ENCODE measurements around the gene COL4A4. TPM values are rescaled to one million over a fixed set of nuclear protein-coding genes. Genes with fewer than 3 reads are reported as not detected.

Gene COL4A4
- total and polyA plus RNA-seq, 2 donors (not counting 1 experiment from before 2014, with no cell fraction given) = 0.17 to 0.76 TPM

- Histone ChIP-seq H3K4me2 (ENCODE audit: extremely low read depth, insufficient read depth, low read length) (no peak overlapping the region), H3K9me3 (ENCODE audit: control insufficient read depth, insufficient read depth, low read depth, low read length) (no peaks in the 10 kb centered on the region), H3K79me2 (ENCODE audit: control insufficient read depth, insufficient read depth, low read length) (no peaks in the 10 kb centered on the region), H4K20me1 (ENCODE audit: control insufficient read depth, extremely low read depth, insufficient read depth, low read length) (no peaks in the 10 kb centered on the region), H2AFZ (ENCODE audit: low read length) (no peak overlapping the region), H3K27ac (ENCODE audit: insufficient read depth, low read length) (no peak overlapping the region), H3K4me3 (replicated peaks in 1 of 4; ENCODE audit: control extremely low read depth in 1 of 4, insufficient read depth in 1 of 4, low read depth in 3 of 4, low read length in 4 of 4) (no peak overlapping the region), H3K27me3 (ENCODE audit: control insufficient read depth, insufficient read depth, low read length) (no peaks in the 10 kb centered on the region), H3K9ac (ENCODE audit: insufficient read depth, low read length) (no peak overlapping the region), H3K36me3 (ENCODE audit: control insufficient read depth, insufficient read depth, low read length) (no peaks in the 10 kb centered on the region), H3K4me1 (ENCODE audit: control insufficient read depth, extremely low read depth, insufficient read depth, low read length) (no peaks in the 10 kb centered on the region)
- DNase-seq (ENCODE audit: low read depth in 2 of 2) = no peak
- TF ChIP-seq CTCF (conservative IDR thresholded peaks at IDR 0.05 in 1 of 2, IDR thresholded peaks at IDR 0.05 in 1 of 2; ENCODE audit: low read depth in 1 of 2, low read length in 2 of 2) (no peak), EZH2 (IDR thresholded peaks at IDR 0.05; ENCODE audit: low read length, missing control alignments) (no peak)
Observed at GRCh38 chr2:227148106-227148505, 15.9 kb downstream of the COL4A4 start.

GRCh38 chr2:227147023-227147422, 17.0 kb downstream of the COL4A4 start:
- DNase-seq (ENCODE audit: low read depth in 2 of 2) = peak; percentile 25 to 40
- Histone ChIP-seq H3K4me2 (ENCODE audit: extremely low read depth, insufficient read depth, low read length) (no peak overlapping the region), H3K9ac (ENCODE audit: insufficient read depth, low read length) (no peak overlapping the region), H3K79me2 (ENCODE audit: control insufficient read depth, insufficient read depth, low read length) (no peaks in the 10 kb centered on the region), H3K36me3 (ENCODE audit: control insufficient read depth, insufficient read depth, low read length) (no peaks in the 10 kb centered on the region), H3K27ac (ENCODE audit: insufficient read depth, low read length) (no peak overlapping the region), H3K4me1 (ENCODE audit: control insufficient read depth, extremely low read depth, insufficient read depth, low read length) (no peaks in the 10 kb centered on the region), H3K4me3 (replicated peaks in 1 of 4; ENCODE audit: control extremely low read depth in 1 of 4, insufficient read depth in 1 of 4, low read depth in 3 of 4, low read length in 4 of 4) (no peak overlapping the region), H2AFZ (ENCODE audit: low read length) (no peak overlapping the region), H3K27me3 (ENCODE audit: control insufficient read depth, insufficient read depth, low read length) (no peaks in the 10 kb centered on the region), H4K20me1 (ENCODE audit: control insufficient read depth, extremely low read depth, insufficient read depth, low read length) (no peaks in the 10 kb centered on the region), H3K9me3 (ENCODE audit: control insufficient read depth, insufficient read depth, low read depth, low read length) (no peaks in the 10 kb centered on the region)
- TF ChIP-seq EZH2 (IDR thresholded peaks at IDR 0.05; ENCODE audit: low read length, missing control alignments) (no peak), CTCF (conservative IDR thresholded peaks at IDR 0.05 in 1 of 2, IDR thresholded peaks at IDR 0.05 in 1 of 2; ENCODE audit: low read depth in 1 of 2, low read length in 2 of 2) (no peak)

- TF ChIP-seq EZH2 (IDR thresholded peaks at IDR 0.05; ENCODE audit: low read length, missing control alignments) (no peak), CTCF (conservative IDR thresholded peaks at IDR 0.05 in 1 of 2, IDR thresholded peaks at IDR 0.05 in 1 of 2; ENCODE audit: low read depth in 1 of 2, low read length in 2 of 2) (no peak)
- DNase-seq (ENCODE audit: low read depth in 2 of 2) = no peak
- H3K4me3 ChIP-seq (replicated peaks in 1 of 4; ENCODE audit: control extremely low read depth in 1 of 4, insufficient read depth in 1 of 4, low read depth in 3 of 4, low read length in 4 of 4) = no peak overlapping the region
- no peaks in the 10 kb centered on the region for H3K36me3 ChIP-seq (ENCODE audit: control insufficient read depth, insufficient read depth, low read length)
- no peaks in the 10 kb centered on the region for H3K9me3 ChIP-seq (ENCODE audit: control insufficient read depth, insufficient read depth, low read depth, low read length)
- H3K27me3 ChIP-seq (ENCODE audit: control insufficient read depth, insufficient read depth, low read length) = no peaks in the 10 kb centered on the region
- H3K4me1 ChIP-seq (ENCODE audit: control insufficient read depth, extremely low read depth, insufficient read depth, low read length) = no peaks in the 10 kb centered on the region
- H3K4me2 ChIP-seq (ENCODE audit: extremely low read depth, insufficient read depth, low read length) = no peak overlapping the region
- no peak overlapping the region for H3K9ac ChIP-seq (ENCODE audit: insufficient read depth, low read length)
- H4K20me1 ChIP-seq (ENCODE audit: control insufficient read depth, extremely low read depth, insufficient read depth, low read length) = no peaks in the 10 kb centered on the region
- H2AFZ ChIP-seq (ENCODE audit: low read length) = no peak overlapping the region
- H3K27ac ChIP-seq (ENCODE audit: insufficient read depth, low read length) = no peak overlapping the region
- no peaks in the 10 kb centered on the region for H3K79me2 ChIP-seq (ENCODE audit: control insufficient read depth, insufficient read depth, low read length)
Observed at GRCh38 chr2:227146456-227146855, 17.5 kb downstream of the COL4A4 start.
